Uterus (tissue), 4 donors: ENCODE measurements around the gene ESYT1. TPM values are rescaled to one million over a fixed set of nuclear protein-coding genes. Genes with fewer than 3 reads are reported as not detected.
"Not testable (repeated sequence)": the region's sequence is repeated elsewhere in the genome, so short reads cannot be mapped to it uniquely, and the experiment has no call there.

Experiments
- DNase-seq, 2 donors: peaks; one replicate each; pipeline ENCODE4 v3.0.0-alpha.2; 2019 to 2020
- H3K27ac ChIP-seq, 2 donors: fragments of 200-600 bp; sonication (generic); 1 replicate in 1 of 2; 2 replicates in 1 of 2; pipeline ENCODE4 v1.5.1; 2016 to 2018
- H3K27me3 ChIP-seq, 2 donors: fragments of 200-600 bp; sonication (generic); one replicate each; pipeline ENCODE4 v1.5.1; 2018 to 2019; ENCODE audit warnings: control low read depth in 1 of 2
- H3K36me3 ChIP-seq, 2 donors: fragments of 200-600 bp; sonication (generic); one replicate each; pipeline ENCODE4 v1.5.1; 2019; ENCODE audit warnings: control low read depth in 1 of 2
- H3K4me1 ChIP-seq, 2 donors: fragments of 200-600 bp; sonication (generic); one replicate each; pipeline ENCODE4 v1.5.1; 2018 to 2019; ENCODE audit warnings: control low read depth in 1 of 2
- H3K4me3 ChIP-seq, 2 donors: fragments of 200-600 bp; sonication (generic); 1 replicate in 1 of 2; 2 replicates in 1 of 2; pipeline ENCODE4 v1.5.1; 2018 to 2019; ENCODE audit warnings: mild to moderate bottlenecking in 1 of 2
- H3K9me3 ChIP-seq, 2 donors: fragments of 200-600 bp; sonication (generic); one replicate each; pipeline ENCODE4 v1.5.1; 2019; ENCODE audit warnings: control low read depth in 1 of 2
- POLR2A ChIP-seq, 2 donors: fragments of 450-650 bp; IDR thresholded peaks; one replicate each; pipeline ENCODE4 v1.6.1; 2016; ENCODE audit warnings: antibody characterized with exemption in 2 of 2, mild to moderate bottlenecking in 1 of 2, moderate library complexity in 1 of 2
- intact Hi-C: fragments of 100-400 bp; cut with DNase I; formaldehyde crosslinking; loops from one replicate; pipeline ENCODE4 v1.15.1; 2023; ENCODE audit warnings: low total_unique reads
- total RNA-seq, 4 donors: library from RNA; depleted of rRNA in 3 of 4; stranded (reverse); fragments of >200 nt in 3 of 4; gene quantifications; one replicate each; pipeline versions ENCODE4 v1.1.0 to v1.2.4, GENCODE V29; 2014 to 2023
- TF ChIP-seq, protein P1 (sequence below), 4 experiments: fragments of 200-600 bp in 2 of 4; fragments of 450-650 bp in 2 of 4; sonication (generic) in 2 of 4; IDR thresholded peaks; one replicate each; pipeline ENCODE4 v1.5.1; 2016 to 2019; ENCODE audit warnings: antibody characterized with exemption in 4 of 4, mild to moderate bottlenecking in 2 of 4, moderate library complexity in 1 of 4
- donor health status: DM: yes; HTN: yes; CAD: no.

Gene ESYT1
- total RNA-seq, 4 donors from 2014 or later, result 98.4 to 203 (median 134) TPM

DNA sequence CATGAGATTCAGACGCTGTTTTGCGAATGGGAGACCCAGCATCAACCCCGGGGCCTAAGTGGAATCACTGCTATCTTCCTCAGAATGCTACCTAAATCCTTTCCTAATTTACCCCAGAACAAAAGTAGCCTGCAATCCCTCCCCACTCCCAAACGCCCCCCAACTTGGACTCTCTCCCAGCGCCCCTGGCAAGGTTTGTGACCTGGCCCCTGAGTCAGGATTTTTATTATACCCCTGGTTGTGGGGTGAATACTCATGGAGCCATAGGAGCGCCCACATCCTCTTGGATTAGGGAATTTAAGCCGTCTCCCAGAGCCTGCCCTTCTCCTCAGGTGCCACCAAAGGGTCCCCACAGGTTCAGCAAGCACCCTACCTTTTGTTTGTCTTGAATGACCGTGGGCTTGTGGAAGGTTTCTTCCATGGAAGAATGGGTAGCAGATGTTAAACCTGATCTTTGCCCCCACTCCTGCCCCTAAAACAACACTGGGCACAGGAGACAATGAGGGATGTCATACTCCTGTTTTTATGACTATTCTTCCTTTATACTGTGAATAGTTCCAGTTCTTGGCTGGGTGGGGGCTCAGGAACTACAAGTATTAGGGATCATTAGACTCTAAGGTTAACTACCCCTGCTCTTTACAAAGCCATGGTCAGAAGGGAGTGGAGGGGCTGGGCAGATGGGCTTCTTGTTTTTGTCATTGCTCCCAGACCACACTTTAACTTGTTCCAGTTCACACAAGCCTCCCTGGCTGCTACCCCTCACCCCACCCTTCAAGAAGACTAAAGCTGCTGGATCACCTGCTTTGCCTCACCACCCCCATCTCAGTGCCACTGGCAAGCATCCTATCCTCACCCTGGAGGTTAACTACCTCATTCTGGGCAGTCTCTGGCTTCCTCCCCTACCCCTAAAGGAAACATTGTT, 24.9 kb downstream of the ESYT1 start:
- intact Hi-C loops, result no loop called here
- H3K27ac ChIP-seq, result peak overlapping the region; percentile 90 to 91
- no peaks in the 10 kb centered on the region for H3K9me3 ChIP-seq
- H3K36me3 ChIP-seq, result no peaks in the 10 kb centered on the region
- no peaks in the 10 kb centered on the region for H3K27me3 ChIP-seq
- no peak for DNase-seq
- TF ChIP-seq, protein P1, sequence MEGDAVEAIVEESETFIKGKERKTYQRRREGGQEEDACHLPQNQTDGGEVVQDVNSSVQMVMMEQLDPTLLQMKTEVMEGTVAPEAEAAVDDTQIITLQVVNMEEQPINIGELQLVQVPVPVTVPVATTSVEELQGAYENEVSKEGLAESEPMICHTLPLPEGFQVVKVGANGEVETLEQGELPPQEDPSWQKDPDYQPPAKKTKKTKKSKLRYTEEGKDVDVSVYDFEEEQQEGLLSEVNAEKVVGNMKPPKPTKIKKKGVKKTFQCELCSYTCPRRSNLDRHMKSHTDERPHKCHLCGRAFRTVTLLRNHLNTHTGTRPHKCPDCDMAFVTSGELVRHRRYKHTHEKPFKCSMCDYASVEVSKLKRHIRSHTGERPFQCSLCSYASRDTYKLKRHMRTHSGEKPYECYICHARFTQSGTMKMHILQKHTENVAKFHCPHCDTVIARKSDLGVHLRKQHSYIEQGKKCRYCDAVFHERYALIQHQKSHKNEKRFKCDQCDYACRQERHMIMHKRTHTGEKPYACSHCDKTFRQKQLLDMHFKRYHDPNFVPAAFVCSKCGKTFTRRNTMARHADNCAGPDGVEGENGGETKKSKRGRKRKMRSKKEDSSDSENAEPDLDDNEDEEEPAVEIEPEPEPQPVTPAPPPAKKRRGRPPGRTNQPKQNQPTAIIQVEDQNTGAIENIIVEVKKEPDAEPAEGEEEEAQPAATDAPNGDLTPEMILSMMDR (IDR thresholded peaks at IDR 0.05), result no peak
- no peak for TF ChIP-seq POLR2A (IDR thresholded peaks at IDR 0.05)
- peak overlapping the region; percentile 59 to 60 for H3K4me3 ChIP-seq
- peaks cover 6 to 7% of the 10 kb centered on the region in 2 donors for H3K4me1 ChIP-seq

DNA sequence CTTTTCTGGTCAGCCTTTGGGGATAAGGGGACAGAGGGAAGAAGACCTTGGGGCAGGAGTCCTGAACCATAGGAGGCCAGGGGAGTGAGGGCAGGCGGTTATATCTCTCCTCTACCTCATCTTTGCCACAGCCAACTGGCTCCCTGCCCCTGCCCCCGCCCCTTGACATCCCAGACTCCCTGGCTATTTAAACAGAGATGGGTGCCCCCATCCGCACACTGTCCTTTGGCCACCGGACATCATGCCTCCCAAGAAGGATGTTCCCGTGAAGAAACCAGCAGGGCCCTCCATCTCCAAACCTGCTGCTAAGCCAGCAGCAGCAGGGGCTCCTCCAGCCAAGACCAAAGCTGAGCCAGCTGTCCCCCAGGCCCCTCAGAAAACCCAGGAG, 25.6 kb downstream of the ESYT1 start:
- Histone ChIP-seq H3K4me3 (no peak overlapping the region), H3K27me3 (no peaks in the 10 kb centered on the region), H3K36me3 (no peaks in the 10 kb centered on the region), H3K9me3 (no peaks in the 10 kb centered on the region), H3K27ac (peak overlapping the region; percentile 20 to 90), H3K4me1 (peaks cover 6 to 7% of the 10 kb centered on the region in 2 donors)
- no peak for DNase-seq
- intact Hi-C loops, result no loop called here
- no peak for TF ChIP-seq POLR2A (IDR thresholded peaks at IDR 0.05)
- TF ChIP-seq, protein P1 (IDR thresholded peaks at IDR 0.05), result no peak

DNA sequence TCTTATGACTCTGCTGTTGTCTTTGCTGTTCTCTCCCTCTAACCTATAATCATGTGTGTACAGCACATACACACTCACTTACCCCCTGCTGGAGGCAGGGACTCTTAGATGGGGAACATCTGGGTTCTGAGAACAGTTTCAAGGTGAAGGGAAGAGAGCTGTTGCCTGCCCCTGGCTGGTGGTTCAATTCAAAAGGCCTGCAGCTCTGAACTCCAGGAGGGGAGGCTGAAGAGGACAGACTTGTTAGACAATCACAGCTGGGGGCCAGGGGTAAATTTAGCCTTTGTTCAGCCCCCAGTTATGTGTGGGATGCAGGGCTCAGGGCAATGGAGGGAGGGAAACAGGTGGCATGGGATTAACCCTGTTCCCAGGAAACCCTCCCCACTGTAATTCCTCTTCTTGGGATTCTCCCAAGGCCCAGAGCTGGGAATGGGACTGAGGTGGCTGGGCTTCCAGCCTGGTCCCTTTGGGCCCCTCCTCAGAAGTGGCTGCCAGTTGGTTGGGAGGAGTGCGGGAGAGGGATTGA, 26.2 kb downstream of the ESYT1 start:
- Histone ChIP-seq H3K9me3 (no peaks in the 10 kb centered on the region), H3K4me3 (no peak overlapping the region), H3K27me3 (no peaks in the 10 kb centered on the region), H3K27ac (no peak overlapping the region), H3K36me3 (no peaks in the 10 kb centered on the region), H3K4me1 (peaks cover 6 to 7% of the 10 kb centered on the region in 2 donors)
- no peak for DNase-seq
- intact Hi-C loops, result no loop called here
- TF ChIP-seq, protein P1 (IDR thresholded peaks at IDR 0.05), result no peak
- no peak for TF ChIP-seq POLR2A (IDR thresholded peaks at IDR 0.05)

DNA sequence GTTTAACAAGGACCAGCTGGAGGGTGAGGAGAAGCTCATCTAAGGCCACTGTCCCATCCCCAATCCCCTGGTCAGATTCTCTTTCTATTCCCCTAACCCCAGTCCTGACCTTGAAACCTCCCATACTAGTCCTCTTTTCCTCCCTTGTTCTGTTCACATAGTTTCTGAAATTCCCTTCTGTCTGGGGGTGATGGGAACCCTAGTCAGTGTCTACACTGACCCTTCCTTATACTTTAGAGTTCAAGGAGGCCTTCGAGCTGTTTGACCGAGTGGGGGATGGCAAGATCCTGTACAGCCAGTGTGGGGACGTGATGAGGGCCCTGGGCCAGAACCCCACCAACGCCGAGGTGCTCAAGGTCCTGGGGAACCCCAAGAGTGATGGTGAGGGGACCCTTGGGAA, 26.8 kb downstream of the ESYT1 start:
- no peak overlapping the region for H3K4me3 ChIP-seq
- no peaks in the 10 kb centered on the region for H3K27me3 ChIP-seq
- TF ChIP-seq, protein P1 (IDR thresholded peaks at IDR 0.05), result no peak
- TF ChIP-seq POLR2A (IDR thresholded peaks at IDR 0.05), result no peak
- intact Hi-C loops, result no loop called here
- H3K4me1 ChIP-seq, result peaks cover 6 to 7% of the 10 kb centered on the region in 2 donors
- no peak for DNase-seq
- no peaks in the 10 kb centered on the region for H3K36me3 ChIP-seq
- H3K27ac ChIP-seq, result no peak overlapping the region
- no peaks in the 10 kb centered on the region for H3K9me3 ChIP-seq

DNA sequence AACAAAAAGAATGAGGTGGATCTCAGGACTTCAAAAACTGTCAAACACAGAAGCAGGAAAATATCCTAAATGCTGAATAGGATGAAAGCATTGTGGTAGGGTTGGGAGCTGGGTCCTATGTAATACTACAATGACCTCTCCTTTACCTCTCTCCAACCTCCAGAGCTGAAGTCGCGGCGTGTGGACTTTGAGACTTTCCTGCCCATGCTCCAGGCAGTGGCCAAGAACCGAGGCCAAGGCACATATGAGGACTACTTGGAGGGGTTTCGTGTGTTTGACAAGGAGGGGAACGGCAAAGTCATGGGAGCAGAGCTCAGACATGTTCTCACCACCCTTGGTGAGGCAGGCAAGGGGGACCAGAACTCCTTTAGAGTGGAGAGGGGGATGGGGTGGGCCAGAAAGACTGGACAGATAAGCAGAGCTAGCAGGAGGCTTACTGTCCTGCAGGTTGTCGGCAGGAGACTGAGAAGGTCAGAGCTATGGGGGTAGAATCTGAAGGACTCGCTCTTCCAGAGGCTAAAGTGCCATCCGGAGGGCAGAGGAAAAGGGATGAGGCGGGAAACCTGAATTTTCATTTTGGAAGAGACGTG, 27.3 kb downstream of the ESYT1 start:
- TF ChIP-seq POLR2A (IDR thresholded peaks at IDR 0.05), result no peak
- TF ChIP-seq, protein P1 (IDR thresholded peaks at IDR 0.05), result no peak
- no peak for DNase-seq
- Histone ChIP-seq H3K27ac (no peak overlapping the region), H3K36me3 (no peaks in the 10 kb centered on the region), H3K4me1 (peaks cover 6 to 7% of the 10 kb centered on the region in 2 donors), H3K4me3 (no peak overlapping the region), H3K9me3 (no peaks in the 10 kb centered on the region), H3K27me3 (no peaks in the 10 kb centered on the region)
- intact Hi-C loops, result no loop called here

DNA sequence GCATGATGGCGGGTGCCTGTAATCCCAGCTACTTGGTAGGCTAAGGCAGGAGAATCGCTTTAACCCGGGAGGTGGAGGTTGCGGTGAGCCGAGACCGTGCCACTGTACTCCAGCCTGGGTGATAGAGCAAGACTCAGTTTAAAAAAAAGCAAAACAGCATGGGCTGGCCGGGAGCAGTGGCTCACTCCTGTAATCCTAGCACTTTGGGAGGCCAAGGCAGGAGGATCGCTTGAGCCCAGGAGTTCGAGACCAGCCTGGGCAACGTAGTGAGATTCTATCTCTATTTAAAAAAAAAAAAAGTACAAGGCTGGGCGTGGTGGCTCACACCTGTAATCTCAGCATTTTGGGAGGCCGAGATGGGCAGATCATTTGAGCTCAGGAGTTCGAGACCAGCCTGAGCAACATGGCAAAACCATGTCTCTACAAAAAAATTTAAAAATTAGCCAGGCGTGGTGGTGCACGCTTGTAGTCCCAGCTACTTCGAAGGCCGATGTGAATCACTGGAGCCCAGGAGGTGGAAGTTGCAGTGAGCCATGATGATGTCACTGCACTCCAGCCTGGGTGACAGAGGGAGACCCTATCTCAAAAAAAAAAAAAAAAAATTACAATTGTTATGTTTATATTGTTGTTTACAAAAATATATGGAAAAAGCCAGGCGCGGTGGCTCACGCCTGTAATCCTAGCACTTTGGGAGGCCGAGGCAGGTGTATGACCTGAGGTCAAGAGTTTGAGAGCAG, 28.6 kb downstream of the ESYT1 start:
- DNase-seq, intact Hi-C loops, H3K36me3 ChIP-seq, H3K9me3 ChIP-seq, H3K27me3 ChIP-seq: not testable (repeated sequence)
- peak overlapping the region; percentile 99 for H3K27ac ChIP-seq
- H3K4me3 ChIP-seq, result peak overlapping the region; percentile 89 to 98
- H3K4me1 ChIP-seq, result peaks cover 6 to 17% of the 10 kb centered on the region in 2 donors
